HG03108 (cell line): ENCODE data around the gene TSC1.
"Not testable (repeated sequence)": the region's sequence is repeated elsewhere in the genome, so short reads cannot be mapped to it uniquely, and the experiment has no call there.

Source experiments
- ATAC-seq: cut with Tn5 transposase; IDR thresholded peaks from one replicate; pipeline ENCODE4 v1.9.1; 2021; ENCODE audit warnings: moderate library complexity; ENCODE audit not compliant: unreplicated experiment

TSC1 gene

GRCh38 chr9:132978112-132978450 lies 33.7 kb upstream of the TSC1 start:
- no peak for ATAC-seq

- ATAC-seq = no peak
Observed at GRCh38 chr9:132976571-132976970, 32.2 kb upstream of the TSC1 start.

GRCh38 chr9:132975961-132976360 lies 31.5 kb upstream of the TSC1 start:
- ATAC-seq = no peak

GRCh38 chr9:132973713-132974112 lies 29.3 kb upstream of the TSC1 start:
- no peak for ATAC-seq

- ATAC-seq = no peak
Observed at GRCh38 chr9:132973166-132973565, 28.8 kb upstream of the TSC1 start.

GRCh38 chr9:132970324-132971062 lies 26.1 kb upstream of the TSC1 start:
- ATAC-seq = no peak

- ATAC-seq = no peak
Observed at GRCh38 chr9:132969783-132970182, 25.4 kb upstream of the TSC1 start.

- ATAC-seq = not testable (repeated sequence)
Observed at GRCh38 chr9:132967908-132968307, 23.5 kb upstream of the TSC1 start.

GRCh38 chr9:132965478-132965877 lies 21.1 kb upstream of the TSC1 start:
- no peak for ATAC-seq

GRCh38 chr9:132961002-132961401 lies 16.6 kb upstream of the TSC1 start:
- no peak for ATAC-seq

- no peak for ATAC-seq
Observed at GRCh38 chr9:132957805-132958204, 13.4 kb upstream of the TSC1 start.

- no peak for ATAC-seq
Observed at GRCh38 chr9:132955768-132956167, 11.4 kb upstream of the TSC1 start.

GRCh38 chr9:132955123-132955522 lies 10.7 kb upstream of the TSC1 start:
- ATAC-seq = no peak

- no peak for ATAC-seq
Observed at GRCh38 chr9:132949709-132950108, 5.3 kb upstream of the TSC1 start.

GRCh38 chr9:132948482-132949050 lies 4.2 kb upstream of the TSC1 start:
- no peak for ATAC-seq

GRCh38 chr9:132947756-132948155 lies 3.3 kb upstream of the TSC1 start:
- no peak for ATAC-seq

- no peak for ATAC-seq
Observed at GRCh38 chr9:132946631-132947295, 2.3 kb upstream of the TSC1 start.

GRCh38 chr9:132946211-132946610 lies 1.8 kb upstream of the TSC1 start:
- ATAC-seq = no peak

- ATAC-seq = no peak
Observed at GRCh38 chr9:132945186-132946130, 1.0 kb upstream of the TSC1 start.

GRCh38 chr9:132943651-132944293 lies 644 bp downstream of the TSC1 start:
- ATAC-seq = no peak
